GM18858 (cell line): ENCODE data around the gene TICAM1.

Experiments used
- ATAC-seq: cut with Tn5 transposase; IDR thresholded peaks from one replicate; pipeline ENCODE4 v1.9.1; 2021; ENCODE audit not compliant: unreplicated experiment

TICAM1 gene

DNA sequence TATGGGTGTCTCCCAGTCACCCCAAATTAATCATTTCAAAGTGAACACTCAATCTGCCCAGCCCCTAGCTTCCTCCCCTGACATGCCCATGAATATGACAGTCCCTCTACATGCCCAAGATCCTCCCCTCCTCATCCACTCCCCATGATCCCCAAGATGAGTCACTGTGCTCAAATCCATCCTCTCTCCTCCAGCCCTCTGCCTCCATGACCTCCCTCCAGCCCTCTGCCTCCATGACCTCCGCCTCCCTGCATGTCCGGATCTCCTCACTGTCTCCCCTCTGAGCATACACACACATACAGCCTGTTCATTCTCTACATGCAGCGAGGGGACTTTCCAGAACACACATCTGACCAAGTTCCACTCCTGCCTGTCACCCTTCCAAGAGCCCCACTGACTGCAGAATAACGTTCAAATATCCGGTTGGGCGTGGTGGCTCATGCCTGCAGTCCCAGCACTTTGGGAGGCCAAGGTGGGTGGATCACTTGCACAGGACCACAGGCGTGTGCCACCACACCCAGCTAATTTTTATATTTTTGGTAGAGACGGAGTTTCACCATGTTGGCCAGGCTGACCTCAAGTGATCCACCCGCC lies 58.4 kb downstream of the TICAM1 start:
- ATAC-seq, result no peak

DNA sequence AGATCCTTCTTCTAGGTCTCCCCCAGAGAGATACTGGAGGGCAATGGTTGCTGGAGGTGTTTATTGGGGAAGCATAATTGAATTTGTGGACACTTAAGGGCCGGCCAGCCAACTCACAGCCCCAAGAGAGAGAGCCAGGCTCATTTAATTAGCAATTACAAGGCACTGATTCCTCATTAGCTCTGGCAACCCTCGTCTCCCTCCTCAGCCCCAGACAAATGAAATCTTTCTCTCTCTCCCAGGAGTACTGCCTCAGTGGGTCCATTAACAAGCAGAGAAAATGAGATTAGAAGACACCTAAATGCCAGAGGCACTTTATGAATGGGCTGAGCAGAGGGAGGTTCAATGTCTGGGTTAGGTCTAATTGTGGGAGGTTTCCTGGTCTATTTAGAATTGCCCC lies 58.9 kb downstream of the TICAM1 start:
- ATAC-seq, result no peak

DNA sequence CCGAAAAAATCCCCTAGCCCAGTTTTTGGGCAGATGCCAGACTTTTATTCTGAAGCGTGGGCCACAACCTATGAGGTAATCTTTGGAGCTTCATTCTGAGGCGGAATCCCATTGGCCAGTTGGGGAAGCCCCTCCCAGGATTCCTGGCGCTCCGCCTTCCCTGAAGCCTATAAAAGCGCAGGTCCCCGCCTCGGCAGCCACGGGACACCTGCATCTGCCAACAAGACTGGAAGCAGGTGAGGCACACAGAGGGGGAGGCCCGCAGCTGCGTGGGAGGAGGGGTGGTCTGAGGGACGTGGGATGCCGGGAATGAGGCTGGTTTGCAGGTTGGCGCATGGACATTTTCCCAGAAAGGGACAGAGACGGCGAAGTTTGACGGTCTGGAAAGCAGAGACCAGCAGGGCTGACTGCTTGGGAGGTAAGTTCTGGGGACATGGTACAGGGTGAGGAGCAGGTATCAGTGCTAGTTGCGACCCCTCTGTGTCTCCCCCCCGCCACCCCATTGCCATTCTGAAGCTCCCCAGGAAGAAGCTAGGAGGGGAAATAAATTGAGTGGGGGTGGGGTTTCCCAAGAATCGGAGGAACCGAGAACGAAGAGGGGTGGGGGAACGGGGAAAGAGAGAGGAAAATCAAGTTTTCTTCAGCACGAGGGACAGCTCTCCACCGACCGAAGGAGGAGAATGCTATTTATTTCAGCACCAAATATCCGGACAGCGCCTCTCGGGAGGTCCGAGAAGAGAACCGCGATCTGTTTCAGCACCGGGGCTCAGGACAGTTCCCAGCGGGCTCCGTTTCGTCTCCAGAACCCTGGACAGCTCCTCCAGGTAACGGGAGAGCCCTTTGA lies 62.4 kb downstream of the TICAM1 start:
- no peak for ATAC-seq
